Adrenal gland (tissue), 5 donors: ENCODE data around the gene CCDC33.

ENCODE experiments used
- POLR2A ChIP-seq, 2 donors: fragments of 450-650 bp; IDR thresholded peaks; one replicate each; pipeline ENCODE4 v1.6.1; 2017; ENCODE audit warnings: antibody characterized with exemption in 2 of 2, mild to moderate bottlenecking in 2 of 2, moderate library complexity in 1 of 2
- TF ChIP-seq, protein P1 (sequence below), 6 experiments: fragments of 450-650 bp in 4 of 6; fragments of 200-600 bp in 2 of 6; sonication (generic) in 1 of 6; IDR thresholded peaks; 1 replicate in 5 of 6; 2 replicates in 1 of 6; pipeline versions ENCODE4 v1.5.1 to v1.8.0; 2016 to 2021; ENCODE audit warnings: antibody characterized with exemption in 6 of 6, mild to moderate bottlenecking in 2 of 6, moderate library complexity in 1 of 6
- donor health status: DM: no; HTN: no; CAD: no.

DNA sequence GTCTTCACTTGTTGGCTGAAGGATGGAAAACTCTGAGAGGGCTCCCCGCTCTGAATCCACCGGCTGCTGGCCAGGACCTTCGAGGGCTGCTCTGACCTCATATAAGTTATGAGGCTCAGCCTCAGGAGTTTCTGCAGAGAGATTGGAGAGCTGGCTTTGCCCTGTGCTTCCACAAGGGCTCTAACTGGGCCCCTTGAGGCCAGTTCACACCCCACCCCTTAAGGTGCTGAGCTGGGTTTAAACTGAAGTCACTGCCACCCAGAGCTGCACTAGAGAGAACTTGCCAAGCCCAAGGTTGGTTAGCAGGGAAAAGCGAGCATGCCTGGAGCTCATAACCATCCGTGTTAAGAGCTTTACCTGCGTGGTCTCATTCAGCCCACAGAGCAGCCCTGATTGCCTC is 2.8 kb upstream of the CCDC33 start:
- TF ChIP-seq POLR2A (IDR thresholded peaks at IDR 0.05) = no peak
- TF ChIP-seq, protein P1, sequence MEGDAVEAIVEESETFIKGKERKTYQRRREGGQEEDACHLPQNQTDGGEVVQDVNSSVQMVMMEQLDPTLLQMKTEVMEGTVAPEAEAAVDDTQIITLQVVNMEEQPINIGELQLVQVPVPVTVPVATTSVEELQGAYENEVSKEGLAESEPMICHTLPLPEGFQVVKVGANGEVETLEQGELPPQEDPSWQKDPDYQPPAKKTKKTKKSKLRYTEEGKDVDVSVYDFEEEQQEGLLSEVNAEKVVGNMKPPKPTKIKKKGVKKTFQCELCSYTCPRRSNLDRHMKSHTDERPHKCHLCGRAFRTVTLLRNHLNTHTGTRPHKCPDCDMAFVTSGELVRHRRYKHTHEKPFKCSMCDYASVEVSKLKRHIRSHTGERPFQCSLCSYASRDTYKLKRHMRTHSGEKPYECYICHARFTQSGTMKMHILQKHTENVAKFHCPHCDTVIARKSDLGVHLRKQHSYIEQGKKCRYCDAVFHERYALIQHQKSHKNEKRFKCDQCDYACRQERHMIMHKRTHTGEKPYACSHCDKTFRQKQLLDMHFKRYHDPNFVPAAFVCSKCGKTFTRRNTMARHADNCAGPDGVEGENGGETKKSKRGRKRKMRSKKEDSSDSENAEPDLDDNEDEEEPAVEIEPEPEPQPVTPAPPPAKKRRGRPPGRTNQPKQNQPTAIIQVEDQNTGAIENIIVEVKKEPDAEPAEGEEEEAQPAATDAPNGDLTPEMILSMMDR (IDR thresholded peaks at IDR 0.05) = no peak
